Stimulated activated CD4-positive, alpha-beta T cell treated with anti-CD3 and anti-CD28 coated beads, TNF-alpha, amount 100 ng/mL, for 24 hours (primary cell): Measurements from ENCODE around the gene SMCP.

Source experiments
- DNase-seq, 3 experiments: peaks; one replicate each; pipeline ENCODE4 v3.0.0-alpha.2; 2020; ENCODE audit warnings: low read depth in 3 of 3

The SMCP gene

DNA sequence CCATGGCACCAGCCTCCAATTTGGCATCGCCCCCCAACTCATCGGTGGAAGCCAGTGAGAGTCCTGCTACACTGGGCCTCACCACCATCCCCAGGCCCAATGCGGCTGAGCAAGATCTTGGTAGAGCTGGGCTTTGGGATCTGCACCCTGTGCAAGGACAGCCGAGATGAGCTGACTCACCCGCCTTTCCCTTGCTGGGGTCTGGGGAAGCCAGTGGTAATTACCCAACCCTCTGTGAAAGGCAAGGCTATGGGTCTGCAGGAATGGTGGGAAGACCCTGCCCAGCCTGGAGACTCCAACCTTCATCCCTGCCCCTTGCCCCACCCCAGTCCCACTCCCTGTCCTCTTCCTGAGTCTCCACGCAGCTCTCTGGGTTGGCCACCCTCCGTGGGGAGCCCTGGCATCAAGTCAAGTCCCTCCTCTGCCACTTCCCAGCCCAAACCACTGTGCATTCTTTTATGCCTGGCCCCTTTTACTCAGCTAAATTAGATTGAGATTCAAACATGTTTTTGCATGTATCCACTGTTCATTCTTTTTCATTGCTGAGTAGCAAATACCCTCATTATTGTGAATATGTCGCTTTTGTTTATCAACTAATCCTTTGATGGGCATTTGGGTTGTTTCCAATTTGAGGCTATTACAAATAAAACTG is 8.8 kb downstream of the SMCP start:
- DNase-seq: no peak

DNA sequence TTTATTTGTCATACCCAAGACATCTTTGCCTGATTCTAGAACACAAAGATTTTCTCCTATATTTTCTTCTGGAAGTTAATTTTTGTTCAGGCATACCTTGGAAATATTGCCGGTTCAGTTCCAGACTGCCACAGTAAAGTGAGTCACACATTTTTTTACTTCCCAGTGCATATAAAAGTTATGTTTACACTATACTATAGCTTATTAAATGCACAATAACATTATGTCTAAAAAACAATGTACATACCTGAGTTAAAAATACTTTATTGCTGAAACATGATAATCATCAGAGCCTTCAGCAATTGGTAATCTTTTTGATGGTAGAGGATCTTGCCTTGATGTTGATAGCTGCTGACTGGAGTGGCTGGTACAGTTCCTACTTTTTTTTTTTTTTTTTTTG is 10.0 kb downstream of the SMCP start:
- no peak for DNase-seq

DNA sequence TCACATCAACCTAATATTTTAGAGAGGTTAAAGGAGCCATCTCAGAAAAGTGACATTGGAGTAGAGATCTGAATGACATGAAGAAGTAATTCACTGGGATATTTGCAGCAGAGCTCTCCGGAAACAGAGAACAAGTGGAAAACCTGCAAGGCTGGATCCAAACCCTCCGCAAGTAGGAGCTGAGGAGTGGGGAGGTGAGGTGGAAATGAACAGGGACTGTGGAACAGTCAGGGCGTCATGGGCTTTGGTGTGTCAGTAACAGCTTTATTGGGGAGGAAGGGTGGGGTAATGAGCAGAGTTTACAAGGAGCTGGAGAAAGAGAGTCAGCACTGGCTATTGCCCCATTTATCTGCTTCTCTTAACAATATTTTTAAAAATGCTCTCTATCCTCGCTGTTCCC is 20.9 kb downstream of the SMCP start:
- no peak for DNase-seq

DNA sequence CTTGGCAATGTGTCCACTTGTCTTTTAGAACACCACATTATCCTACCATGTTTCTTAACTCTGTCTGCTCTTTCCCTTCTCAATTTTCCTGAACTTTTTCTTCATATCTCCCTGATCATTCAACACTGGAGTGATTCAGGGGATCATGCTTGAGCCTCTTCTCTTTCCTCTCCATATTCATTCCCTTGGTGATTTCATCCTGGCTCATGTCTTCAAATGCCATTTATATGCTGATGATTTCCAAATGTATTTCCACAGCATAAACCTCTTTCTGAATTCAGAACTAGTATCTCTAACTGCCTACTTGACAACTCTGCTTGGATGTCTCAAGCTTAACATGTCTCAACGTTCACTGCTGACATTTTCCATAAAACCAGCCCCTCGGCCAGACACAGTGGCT is 21.8 kb downstream of the SMCP start:
- DNase-seq: no peak

DNA sequence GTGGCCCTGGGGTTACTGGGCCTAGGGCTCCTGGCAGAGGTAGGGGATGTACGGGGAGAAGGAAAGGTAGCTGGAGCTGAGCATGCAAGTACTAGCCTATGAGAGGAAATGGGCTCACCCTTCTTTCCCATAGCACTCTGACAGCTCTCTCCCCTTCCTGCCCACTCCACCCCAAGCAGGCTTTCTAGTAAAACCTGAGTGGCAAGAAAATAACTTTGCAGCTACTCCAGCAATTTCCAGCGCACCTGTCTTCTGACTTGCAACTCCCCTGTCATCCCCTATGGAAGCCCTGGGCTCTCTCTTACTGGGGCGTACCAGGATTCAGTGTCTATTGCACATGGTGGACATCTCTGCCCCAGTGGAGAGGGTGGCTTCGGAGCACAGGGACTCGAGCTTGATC is 23.5 kb downstream of the SMCP start:
- DNase-seq: no peak

DNA sequence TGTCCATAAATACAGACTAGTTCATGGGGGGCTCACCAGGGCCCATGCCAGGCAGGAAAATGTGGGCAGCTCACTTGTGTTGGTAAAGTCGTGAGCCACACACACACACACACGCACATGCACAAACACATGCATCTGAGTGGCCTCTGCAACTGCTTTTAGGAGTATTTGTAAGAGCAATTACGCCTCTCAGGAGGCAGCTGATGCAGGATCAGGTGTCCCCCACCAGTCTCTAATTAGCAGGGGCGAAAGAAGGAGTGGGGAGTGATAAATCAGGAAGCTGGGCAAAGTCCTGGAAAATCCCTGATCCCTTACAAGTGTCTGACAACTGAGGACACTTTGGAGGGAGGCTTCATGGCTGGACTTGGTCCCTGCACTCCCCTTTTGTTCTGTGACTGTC is 24.5 kb downstream of the SMCP start:
- DNase-seq: no peak

DNA sequence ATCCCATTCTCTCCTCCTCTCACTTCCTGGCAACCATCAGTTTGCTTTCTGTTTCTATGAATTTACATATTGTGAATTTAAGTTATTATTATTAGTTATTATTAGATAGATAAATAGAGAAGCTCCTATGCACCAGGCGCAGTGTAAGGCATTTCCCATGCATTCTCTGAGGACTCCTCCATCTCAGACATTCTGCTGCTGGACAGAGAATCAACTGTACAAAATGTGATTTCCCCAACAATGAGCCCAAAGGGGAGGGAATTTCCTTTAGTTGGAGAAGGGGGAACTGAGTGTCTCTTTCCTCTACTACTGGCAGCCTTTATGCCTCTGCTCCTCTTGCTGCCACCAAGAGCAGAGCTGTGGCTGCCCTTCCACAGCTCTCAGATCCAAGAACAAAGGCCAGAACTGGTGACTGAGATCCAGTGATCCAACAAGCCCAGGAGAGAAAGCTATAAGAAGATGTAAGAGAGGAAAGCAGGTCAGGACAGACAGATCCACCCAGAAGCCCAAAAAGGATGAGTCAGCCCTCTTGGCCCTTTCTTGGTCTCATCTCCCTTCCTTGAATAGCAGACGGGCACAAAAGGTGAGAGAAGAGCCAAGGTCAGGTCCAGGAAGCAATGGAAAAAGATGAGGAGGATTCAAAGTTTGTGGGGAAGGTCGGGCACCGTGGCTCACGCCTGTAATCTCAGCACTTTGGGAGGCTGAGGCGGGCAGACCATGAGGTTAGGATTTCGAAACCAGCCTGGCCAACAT is 26.7 kb downstream of the SMCP start:
- DNase-seq: no peak

DNA sequence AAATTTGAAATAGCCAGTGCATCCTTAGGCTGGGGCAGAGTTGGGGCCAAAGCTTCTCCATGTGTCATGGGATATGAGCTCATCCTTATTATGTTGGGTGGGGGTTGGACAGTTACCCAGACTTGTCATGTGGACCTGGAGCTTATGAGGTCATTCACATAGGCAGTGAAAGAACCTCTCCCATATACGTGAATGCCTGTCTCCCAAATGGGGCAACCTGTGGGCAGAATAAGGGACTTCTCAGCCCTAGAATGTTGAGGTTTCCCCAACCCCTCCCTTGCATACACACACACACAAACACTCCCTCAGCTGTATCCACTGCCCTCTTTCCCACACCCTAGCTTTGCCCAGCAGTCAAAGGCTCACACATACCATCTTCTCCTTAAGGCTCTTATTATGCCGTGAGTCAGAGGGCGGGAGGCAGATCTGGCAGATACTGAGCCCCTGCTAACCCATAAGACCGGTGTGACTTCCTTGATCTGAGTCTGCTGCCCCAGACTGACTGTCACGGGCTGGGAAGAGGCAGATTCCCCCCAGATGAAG is 28.0 kb downstream of the SMCP start:
- no peak for DNase-seq

DNA sequence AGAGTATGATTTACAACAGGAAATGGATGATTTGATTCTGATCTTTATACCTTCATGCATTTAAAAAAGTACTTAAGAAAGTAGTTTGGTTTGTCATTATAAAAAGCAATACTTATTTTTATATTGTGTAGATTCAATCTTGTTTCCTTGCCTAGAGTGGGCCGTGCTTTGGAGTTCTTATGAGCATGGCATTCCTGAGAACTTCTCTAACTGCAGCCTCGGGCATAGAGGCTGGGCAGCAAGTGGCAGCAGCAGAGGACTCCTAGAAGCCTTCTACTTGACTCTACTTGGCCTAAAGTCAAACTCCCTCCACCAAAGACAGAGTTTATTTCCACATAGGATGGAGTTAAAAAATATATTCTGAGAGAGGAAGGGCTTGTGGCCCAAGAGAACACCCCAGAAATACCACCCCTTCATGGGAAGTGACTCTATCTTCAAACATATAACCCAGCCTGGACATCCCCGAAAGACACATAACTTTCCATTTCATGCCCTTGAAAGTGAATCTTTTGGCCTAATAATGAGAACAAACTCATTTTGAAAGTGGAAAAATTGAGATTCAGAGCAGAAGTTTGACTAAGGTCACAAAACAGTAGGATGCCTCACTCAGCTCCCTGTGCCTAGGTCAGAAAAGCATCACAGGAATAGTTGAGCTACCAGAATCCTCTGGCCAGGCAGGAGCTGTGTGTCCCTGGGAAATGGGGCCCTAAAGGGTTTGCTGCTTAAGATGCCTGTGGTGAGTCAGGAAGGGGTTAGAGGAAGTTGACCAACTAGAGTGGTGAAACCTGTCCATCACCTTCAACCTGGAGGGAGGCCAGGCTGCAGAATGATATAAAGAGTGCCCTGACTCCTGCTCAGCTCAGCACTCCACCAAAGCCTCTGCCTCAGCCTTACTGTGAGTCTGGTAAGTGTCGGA is 29.8 kb downstream of the SMCP start, which contains the start of gene IVL:
IVL (plus strand) TSS at position 861 of the 916 bp plus-strand sequence. CDS start 1,252 bp downstream, outside the sequence.
- no peak for DNase-seq

DNA sequence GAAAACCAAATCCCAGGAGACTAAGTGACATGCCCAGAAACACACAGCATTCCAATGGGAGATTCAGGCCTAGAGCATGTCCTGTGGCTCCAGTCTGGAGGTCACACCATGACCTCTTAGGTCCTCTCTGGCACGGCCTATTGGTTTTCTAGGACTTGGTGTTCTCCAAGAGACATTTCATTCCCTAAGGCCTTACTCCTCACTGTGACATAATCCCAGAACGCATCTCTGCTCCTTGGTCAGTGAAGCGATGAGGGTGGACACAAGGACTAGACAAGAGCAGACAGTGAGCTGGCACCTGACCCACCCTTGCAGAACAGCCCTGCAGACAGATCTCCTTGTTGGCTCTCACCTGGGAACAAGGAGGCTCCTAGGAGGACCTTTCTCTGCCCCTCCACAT is 31.1 kb downstream of the SMCP start:
- no peak for DNase-seq

DNA sequence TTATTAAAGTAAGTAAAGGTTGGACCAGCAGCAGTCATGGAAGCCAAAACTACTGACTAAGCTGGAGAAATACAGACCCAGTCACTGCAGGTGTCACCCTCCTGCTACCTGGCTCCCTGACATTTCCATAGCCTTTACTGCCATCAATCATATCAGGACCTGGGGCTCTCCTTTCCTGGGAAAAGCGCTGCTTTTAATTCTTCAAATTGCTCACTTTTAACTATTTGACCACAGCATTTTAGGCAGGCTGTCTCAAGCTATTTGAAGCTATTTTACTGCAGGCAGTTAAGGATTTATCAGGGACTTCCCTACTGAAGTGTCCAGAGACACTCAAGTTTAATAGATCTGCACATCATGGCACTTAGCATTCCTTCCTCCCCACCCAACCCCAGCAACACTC is 34.3 kb downstream of the SMCP start:
- DNase-seq: no peak

DNA sequence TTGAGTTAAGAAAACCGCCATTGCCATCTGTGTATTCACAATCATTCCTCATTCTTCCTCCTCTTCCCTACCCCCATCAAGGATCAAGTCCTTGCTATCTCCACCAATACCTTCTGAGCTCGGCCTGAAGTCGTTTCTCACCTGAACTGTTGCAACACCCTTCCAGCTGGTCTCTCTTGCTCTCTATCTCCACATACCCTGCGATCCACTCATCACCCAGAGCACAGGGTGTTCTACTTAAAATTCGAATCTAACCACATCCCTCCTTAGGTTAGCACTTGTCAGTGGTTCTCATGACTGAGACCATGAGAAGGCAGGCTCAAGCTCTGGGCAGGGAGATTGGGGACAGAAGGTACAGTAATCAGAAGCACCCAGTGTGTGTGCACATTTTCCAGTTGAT is 34.8 kb downstream of the SMCP start:
- DNase-seq: no peak

DNA sequence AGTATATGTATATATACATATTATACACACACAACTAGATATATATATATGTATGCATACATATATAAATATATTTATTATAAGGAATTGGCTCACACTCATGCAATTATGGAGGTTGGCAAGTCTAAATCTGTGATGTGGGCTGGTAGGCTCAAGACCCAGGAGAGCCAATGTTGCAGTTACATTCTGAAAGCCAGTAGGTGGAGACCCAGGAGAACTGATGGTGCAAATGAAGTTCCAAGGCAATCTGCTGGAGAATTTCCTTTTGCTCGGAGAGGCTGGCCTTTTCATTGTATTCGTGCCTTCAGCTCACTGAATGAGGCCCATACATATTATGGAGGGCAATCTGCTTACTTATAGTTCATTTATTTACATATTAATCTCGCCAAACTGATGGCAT is 39.7 kb downstream of the SMCP start:
- no peak for DNase-seq

DNA sequence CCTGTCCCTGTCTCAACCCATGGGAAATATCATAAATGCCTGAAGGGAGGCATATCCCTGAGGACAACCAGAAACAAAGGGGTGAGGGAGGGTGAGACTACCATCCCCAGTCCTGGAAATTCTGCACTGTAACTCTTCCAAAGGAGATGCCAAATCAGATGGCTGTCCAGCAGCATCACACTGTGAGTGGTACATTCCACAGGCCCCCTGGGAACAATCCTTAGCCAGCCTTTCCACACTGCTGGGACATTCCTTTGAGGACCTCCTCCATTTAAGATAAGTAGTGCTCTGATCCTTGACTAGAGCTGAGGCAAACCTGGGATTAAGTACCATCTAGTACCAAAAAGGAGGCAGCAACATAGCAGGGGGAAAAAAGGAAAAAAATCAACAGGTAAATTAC is 40.9 kb downstream of the SMCP start:
- DNase-seq: no peak

DNA sequence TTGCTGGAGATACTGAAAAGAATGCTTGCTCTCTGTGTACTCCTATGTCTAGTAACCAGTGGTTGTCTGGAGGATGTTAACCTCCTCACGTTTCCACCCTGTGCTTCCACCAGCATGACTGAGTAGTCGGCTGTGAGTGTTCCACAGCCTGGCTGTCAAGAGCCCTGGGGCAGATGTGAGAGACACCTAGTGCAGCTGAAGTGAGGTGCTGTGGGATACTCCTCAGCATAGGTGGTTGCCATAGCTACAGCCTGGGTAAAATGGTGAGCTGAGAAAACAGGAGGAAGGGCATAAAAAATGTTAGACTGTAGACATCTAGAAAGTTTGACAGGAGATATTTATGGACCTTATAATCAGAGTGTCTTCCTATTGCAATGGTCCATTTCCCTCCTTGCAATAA is 46.1 kb downstream of the SMCP start:
- no peak for DNase-seq

DNA sequence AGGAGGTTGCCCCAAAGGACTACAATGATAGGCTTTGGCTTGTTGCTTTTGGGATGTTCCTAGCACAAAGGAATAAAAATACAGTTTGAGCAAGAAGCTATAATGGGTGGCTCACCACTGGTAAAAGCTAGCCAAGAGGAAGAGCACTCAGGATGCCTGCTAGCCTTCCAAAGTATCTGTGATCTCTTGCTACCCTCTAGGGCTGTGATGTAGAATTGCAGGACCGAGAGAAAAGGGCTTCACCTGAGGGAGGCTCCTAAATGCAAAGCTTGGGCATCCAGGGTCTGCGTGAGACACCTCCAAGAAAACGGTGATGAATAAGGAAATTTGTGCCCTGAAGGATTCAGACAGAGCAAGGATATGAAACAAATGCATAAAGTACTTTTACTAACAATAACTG is 48.0 kb downstream of the SMCP start:
- no peak for DNase-seq

DNA sequence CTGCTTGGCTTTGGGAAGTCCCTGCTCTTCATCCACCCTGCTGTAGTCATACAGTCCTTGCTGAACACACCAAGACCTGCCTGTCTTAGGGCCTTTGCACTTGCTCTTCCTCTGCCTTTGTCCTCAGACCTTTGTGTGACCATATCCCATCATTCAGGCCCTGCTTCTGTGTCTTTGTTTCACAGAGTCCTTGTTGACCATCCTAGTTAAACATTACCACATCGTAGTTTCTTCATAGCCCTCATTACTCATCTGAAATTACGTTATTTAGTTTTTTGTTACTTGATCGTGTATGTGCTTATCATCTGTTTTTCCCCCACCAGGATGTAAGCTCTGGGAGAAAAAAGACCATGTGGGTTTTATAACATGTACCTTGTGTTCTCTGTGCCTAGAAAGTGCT is 50.5 kb downstream of the SMCP start:
- no peak for DNase-seq

DNA sequence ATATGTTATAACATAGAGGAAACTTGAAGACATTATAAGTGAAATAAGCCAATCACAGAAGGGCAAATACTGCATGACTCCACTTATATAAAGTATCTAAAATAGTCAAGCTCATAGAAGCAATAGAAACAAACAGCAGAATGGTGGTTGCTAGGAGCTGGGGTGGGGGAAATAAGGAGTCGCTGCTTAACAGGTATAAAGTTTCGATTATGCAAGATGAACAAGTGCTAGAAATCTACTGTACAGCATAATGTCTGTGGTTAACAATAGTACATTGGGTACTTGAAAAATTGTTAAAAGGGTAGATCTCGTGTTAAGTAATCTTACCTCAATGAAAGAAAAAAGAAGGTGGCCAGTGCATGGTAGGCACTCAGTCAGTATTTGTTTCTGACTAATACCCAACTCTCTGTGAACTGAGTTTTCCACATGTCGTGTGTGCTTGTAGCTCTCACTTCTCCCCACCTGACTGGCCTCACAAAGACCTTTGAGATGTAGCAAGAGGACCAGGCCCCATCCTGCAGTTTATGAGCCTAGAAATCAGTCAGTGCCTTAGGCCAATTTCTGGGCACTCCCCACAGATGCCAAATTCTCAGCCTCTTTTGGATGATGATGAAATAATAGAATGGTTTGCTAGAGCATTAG is 54.2 kb downstream of the SMCP start:
- no peak for DNase-seq

DNA sequence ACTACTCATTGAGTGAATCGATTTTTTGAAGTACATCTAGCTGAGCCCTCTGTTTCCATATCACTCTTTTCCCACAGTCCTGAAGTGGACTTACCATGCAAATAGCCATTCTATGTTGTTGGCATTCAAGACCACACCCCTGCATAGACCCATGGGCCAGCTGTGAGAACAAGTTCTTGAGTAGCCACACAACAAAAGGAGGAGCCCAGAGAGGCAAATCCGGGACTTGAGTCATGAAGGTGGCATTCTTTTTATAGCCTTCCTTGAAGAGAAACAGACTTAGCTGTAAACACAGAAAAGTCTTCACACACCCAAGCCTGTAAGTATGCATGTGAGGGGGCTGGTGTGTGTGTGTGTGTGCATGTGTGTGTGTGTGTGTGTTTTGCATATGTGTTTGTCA is 55.1 kb downstream of the SMCP start:
- no peak for DNase-seq
